ENCODE data around the gene CD300A. TPM values are rescaled to one million over a fixed set of nuclear protein-coding genes. Genes with fewer than 3 reads are reported as not detected.

The CD300A gene
- total RNA-seq, 1 donor from 2014 or later = 3.9 TPM

GRCh38 chr17:74441537-74441936, 24.9 kb upstream of the CD300A start:
- TF ChIP-seq, protein P1, sequence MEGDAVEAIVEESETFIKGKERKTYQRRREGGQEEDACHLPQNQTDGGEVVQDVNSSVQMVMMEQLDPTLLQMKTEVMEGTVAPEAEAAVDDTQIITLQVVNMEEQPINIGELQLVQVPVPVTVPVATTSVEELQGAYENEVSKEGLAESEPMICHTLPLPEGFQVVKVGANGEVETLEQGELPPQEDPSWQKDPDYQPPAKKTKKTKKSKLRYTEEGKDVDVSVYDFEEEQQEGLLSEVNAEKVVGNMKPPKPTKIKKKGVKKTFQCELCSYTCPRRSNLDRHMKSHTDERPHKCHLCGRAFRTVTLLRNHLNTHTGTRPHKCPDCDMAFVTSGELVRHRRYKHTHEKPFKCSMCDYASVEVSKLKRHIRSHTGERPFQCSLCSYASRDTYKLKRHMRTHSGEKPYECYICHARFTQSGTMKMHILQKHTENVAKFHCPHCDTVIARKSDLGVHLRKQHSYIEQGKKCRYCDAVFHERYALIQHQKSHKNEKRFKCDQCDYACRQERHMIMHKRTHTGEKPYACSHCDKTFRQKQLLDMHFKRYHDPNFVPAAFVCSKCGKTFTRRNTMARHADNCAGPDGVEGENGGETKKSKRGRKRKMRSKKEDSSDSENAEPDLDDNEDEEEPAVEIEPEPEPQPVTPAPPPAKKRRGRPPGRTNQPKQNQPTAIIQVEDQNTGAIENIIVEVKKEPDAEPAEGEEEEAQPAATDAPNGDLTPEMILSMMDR (IDR thresholded peaks at IDR 0.05; ENCODE audit: unreplicated experiment) = no peak
- Mint-ChIP-seq H3K36me3 (ENCODE audit: insufficient read depth) (peaks cover 30% of the 10 kb centered on the region), H3K4me3 (ENCODE audit: low read depth) (no peak overlapping the region), H3K27ac (no peak overlapping the region), H3K27me3 (no peaks in the 10 kb centered on the region), H3K9me3 (ENCODE audit: low read depth) (peaks cover 2% of the 10 kb centered on the region), H3K4me1 (ENCODE audit: low read depth) (peaks cover 35% of the 10 kb centered on the region)
- DNase-seq (ENCODE audit: low spot score, unreplicated experiment) = no peak

GRCh38 chr17:74442291-74442669, 24.2 kb upstream of the CD300A start:
- peak overlapping the region; percentile 93 for H3K27ac Mint-ChIP-seq
- peaks cover 2% of the 10 kb centered on the region for H3K9me3 Mint-ChIP-seq (ENCODE audit: low read depth)
- peaks cover 28% of the 10 kb centered on the region for H3K4me1 Mint-ChIP-seq (ENCODE audit: low read depth)
- no peaks in the 10 kb centered on the region for H3K27me3 Mint-ChIP-seq
- no peak for DNase-seq (ENCODE audit: low spot score, unreplicated experiment)
- H3K4me3 Mint-ChIP-seq (ENCODE audit: low read depth) = peak overlapping the region; percentile 24
- peaks cover 29% of the 10 kb centered on the region for H3K36me3 Mint-ChIP-seq (ENCODE audit: insufficient read depth)
- TF ChIP-seq, protein P1 (IDR thresholded peaks at IDR 0.05; ENCODE audit: unreplicated experiment) = no peak

GRCh38 chr17:74442670-74443515, 23.5 kb upstream of the CD300A start:
- TF ChIP-seq, protein P1 (IDR thresholded peaks at IDR 0.05; ENCODE audit: unreplicated experiment) = no peak
- DNase-seq (ENCODE audit: low spot score, unreplicated experiment) = peak; percentile 65
- peaks cover 1% of the 10 kb centered on the region for H3K9me3 Mint-ChIP-seq (ENCODE audit: low read depth)
- H3K36me3 Mint-ChIP-seq (ENCODE audit: insufficient read depth) = peaks cover 32% of the 10 kb centered on the region
- H3K27ac Mint-ChIP-seq = peak overlapping the region; percentile 93
- H3K4me3 Mint-ChIP-seq (ENCODE audit: low read depth) = peak overlapping the region; percentile 53
- H3K27me3 Mint-ChIP-seq = no peaks in the 10 kb centered on the region
- H3K4me1 Mint-ChIP-seq (ENCODE audit: low read depth) = peaks cover 24% of the 10 kb centered on the region

DNA sequence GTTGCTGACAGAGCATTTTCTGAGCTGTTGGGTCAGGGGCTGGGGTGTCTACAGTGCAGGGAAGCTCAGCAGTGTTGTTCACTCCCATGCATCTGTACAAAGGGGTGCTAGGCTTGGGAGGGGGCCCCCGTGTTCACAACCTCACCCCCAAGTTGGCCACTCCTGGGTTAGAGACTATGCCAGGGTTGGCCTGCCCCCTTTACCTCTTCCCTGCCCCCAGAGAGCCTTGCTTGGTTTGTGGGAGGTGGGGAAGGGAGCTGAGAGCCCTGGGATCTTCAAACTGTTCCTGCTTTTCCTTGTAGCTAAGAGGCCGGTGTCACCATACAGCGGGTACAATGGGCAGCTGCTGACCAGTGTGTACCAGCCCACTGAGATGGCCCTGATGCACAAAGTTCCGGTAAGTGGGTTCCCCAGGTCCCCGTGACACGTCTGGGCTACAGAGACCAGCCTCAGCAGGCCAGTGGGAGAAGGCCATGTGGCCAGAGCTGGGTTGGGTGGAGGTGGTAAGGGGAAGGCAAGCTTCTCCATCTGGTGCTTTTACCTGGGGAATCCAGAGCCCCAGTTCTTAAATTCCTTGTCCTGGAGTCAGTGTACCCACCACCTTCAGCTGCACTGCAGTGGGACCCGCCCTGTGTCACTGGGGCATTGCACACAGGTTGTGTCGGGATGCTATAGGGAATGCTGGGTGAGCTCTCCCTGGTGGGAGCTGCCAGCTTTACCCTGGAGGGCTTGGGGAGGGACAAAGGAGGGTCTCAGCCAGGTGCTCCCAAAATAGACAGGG, 22.7 kb upstream of the CD300A start:
- H3K36me3 Mint-ChIP-seq (ENCODE audit: insufficient read depth) = peaks cover 30% of the 10 kb centered on the region
- peak overlapping the region; percentile 93 for H3K27ac Mint-ChIP-seq
- H3K27me3 Mint-ChIP-seq = no peaks in the 10 kb centered on the region
- H3K9me3 Mint-ChIP-seq (ENCODE audit: low read depth) = no peaks in the 10 kb centered on the region
- H3K4me3 Mint-ChIP-seq (ENCODE audit: low read depth) = no peak overlapping the region
- TF ChIP-seq, protein P1 (IDR thresholded peaks at IDR 0.05; ENCODE audit: unreplicated experiment) = no peak
- peaks cover 22% of the 10 kb centered on the region for H3K4me1 Mint-ChIP-seq (ENCODE audit: low read depth)
- DNase-seq (ENCODE audit: low spot score, unreplicated experiment) = no peak

- DNase-seq (ENCODE audit: low spot score, unreplicated experiment) = no peak
- Mint-ChIP-seq H3K27ac (no peak overlapping the region), H3K9me3 (ENCODE audit: low read depth) (no peaks in the 10 kb centered on the region), H3K4me1 (ENCODE audit: low read depth) (peaks cover 20% of the 10 kb centered on the region), H3K4me3 (ENCODE audit: low read depth) (no peak overlapping the region), H3K27me3 (no peaks in the 10 kb centered on the region), H3K36me3 (ENCODE audit: insufficient read depth) (peaks cover 25% of the 10 kb centered on the region)
- TF ChIP-seq, protein P1 (IDR thresholded peaks at IDR 0.05; ENCODE audit: unreplicated experiment) = no peak
Measured at GRCh38 chr17:74444406-74444805, 22.0 kb upstream of the CD300A start.

All from progenitor cell of endocrine pancreas (in vitro differentiated cells).